Measurements from ENCODE around the gene UBA52. TPM values are rescaled to one million over a fixed set of nuclear protein-coding genes. Genes with fewer than 3 reads are reported as not detected.

Gene UBA52
- total RNA-seq, 4 donors from 2014 or later: 600 to 891 (median 689) TPM

DNA sequence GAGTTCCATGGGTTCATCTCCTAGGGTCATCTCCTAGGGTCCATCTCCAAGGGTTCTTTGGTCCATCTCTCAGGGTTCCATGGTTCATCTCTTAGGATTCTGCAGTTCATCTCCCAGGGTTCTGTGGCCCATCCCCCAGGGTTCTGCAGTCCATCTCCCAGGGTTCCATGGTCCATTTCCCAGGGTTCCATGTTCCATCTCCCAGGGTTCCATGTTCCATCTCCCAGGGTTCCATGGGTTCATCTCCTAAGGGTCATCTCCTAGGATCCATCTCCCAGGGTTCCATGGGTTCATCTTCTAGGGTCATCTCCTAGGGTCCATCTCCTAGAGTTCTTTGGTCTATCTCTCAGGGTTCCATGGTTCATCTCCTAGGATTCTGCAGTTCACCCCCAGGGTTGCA is 45.9 kb downstream of the UBA52 start:
- ATAC-seq (ENCODE audit: low FRiP score) (no peak), DNase-seq (ENCODE audit: low spot score) (no peak)
- TF ChIP-seq, protein P1, sequence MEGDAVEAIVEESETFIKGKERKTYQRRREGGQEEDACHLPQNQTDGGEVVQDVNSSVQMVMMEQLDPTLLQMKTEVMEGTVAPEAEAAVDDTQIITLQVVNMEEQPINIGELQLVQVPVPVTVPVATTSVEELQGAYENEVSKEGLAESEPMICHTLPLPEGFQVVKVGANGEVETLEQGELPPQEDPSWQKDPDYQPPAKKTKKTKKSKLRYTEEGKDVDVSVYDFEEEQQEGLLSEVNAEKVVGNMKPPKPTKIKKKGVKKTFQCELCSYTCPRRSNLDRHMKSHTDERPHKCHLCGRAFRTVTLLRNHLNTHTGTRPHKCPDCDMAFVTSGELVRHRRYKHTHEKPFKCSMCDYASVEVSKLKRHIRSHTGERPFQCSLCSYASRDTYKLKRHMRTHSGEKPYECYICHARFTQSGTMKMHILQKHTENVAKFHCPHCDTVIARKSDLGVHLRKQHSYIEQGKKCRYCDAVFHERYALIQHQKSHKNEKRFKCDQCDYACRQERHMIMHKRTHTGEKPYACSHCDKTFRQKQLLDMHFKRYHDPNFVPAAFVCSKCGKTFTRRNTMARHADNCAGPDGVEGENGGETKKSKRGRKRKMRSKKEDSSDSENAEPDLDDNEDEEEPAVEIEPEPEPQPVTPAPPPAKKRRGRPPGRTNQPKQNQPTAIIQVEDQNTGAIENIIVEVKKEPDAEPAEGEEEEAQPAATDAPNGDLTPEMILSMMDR (IDR thresholded peaks at IDR 0.05): no peak

DNA sequence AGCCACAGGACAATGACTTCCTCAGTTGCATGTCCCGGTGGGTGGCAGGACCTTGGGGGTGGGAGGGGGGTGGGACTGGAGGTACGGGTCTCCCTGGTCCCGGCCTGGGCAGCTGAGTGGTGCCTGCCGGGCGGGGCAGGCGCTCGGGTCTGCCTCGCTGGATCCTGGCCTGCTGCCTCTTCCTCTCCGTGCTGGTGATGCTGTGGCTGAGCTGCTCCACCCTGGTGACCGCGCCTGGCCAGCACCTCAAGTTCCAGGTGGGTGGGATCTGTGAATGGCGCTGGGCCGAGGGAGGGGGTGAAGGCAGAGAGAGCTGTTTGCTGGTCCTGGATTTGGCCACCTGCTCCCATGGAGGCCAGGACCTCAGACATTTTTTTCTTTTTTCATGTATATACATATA is 46.6 kb downstream of the UBA52 start:
- TF ChIP-seq, protein P1 (IDR thresholded peaks at IDR 0.05): no peak
- DNase-seq (ENCODE audit: low spot score) (no peak), ATAC-seq (ENCODE audit: low FRiP score) (no peak)

DNA sequence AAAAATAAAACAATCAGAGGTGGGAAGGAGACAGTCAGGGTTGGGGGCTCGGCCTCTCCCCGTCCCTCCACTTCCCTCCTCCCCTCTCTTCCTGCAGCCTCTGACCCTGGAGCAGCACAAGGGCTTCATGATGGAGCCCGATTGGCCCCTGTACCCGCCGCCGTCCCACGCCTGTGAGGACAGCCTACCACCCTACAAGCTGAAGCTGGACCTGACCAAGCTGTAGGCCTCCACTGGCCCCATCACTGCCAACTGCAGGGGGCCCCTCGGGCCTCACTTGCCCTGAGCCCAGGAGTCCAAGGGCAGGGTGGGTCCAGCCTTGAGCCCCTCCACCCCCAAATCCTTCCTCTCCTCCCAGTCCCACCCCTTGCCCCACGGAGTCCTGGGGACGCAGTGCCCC is 48.7 kb downstream of the UBA52 start:
- TF ChIP-seq, protein P1 (IDR thresholded peaks at IDR 0.05): no peak
- DNase-seq (ENCODE audit: low spot score) (no peak), ATAC-seq (ENCODE audit: low FRiP score) (no peak)

DNA sequence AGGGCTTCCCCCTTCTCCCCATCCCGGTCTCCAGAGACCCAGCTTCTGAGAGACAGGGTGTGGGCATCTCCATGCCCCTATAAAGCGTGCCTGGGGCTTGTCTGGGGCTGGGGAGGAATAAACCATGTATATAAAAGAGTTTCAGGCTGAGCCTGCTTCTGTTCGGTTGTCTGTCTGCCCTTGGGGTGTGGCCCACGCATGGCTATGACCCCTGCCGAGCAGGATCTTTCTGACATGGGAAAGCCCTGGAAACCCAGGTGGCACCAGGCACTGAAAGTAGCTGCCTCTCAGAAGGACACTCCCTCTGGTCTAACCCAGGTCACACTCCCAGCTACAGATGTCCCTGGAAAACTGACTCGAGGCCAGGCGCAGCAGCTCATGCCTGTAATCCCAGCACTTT is 49.2 kb downstream of the UBA52 start:
- ATAC-seq (ENCODE audit: low FRiP score) (no peak), DNase-seq (ENCODE audit: low spot score) (no peak)

DNA sequence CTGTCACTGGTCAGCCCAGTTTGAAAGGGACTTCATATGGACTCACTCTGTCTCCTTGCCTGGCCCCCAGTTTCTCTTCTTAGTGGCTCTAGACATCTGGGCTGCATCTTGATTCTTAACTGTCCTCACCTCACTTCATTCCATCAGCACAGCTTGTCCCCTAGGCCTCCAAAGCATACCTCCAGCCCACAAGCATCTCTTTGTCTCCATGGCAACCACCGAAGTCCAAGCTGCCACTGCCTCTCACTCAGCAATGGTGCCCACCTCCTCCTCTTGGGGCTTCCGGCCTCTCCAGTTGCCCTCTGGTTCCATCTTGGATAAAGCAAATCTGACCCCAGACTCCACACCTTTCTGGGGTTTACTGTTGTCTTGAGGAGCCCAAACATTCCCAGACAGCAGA is 55.2 kb downstream of the UBA52 start:
- no peak for ATAC-seq (ENCODE audit: low FRiP score)
- TF ChIP-seq, protein P1 (IDR thresholded peaks at IDR 0.05): no peak
- DNase-seq (ENCODE audit: low spot score): no peak

More for the DNA sequence above, 49.2 kb downstream of the UBA52 start:
- TF ChIP-seq, protein P1 (IDR thresholded peaks at IDR 0.05): no peak

Other genes with a start within 250 kb of the UBA52 start
- gene LSM4, start 248.8 kb upstream of the UBA52 start, total RNA-seq: 100 to 1,000 TPM in 1 of 4 donors, 10 to 100 TPM in 3; 58.6 to 140 (median 93.1) TPM
- gene PGPEP1, start 231.3 kb upstream of the UBA52 start, total RNA-seq: 10 to 100 TPM; 15.6 to 25.2 (median 18.0) TPM
- 1 to 10 TPM; 1.9 to 4.6 (median 3.0) TPM for gene GDF15, start 185.7 kb upstream of the UBA52 start, total RNA-seq
- gene LRRC25, start 174.2 kb upstream of the UBA52 start, total RNA-seq: 10 to 100 TPM; 11.8 to 37.2 (median 28.8) TPM
- gene SSBP4, start 152.5 kb upstream of the UBA52 start, total RNA-seq: 10 to 100 TPM; 29.9 to 62.9 (median 43.7) TPM
- gene ISYNA1, start 133.7 kb upstream of the UBA52 start, total RNA-seq: 10 to 100 TPM; 20.0 to 36.7 (median 29.8) TPM
- 10 to 100 TPM; 18.1 to 43.1 (median 24.8) TPM for gene ELL, start 49.8 kb upstream of the UBA52 start, total RNA-seq
- gene FKBP8, start 28.3 kb upstream of the UBA52 start, total RNA-seq: 100 to 1,000 TPM; 193 to 275 (median 236) TPM
- gene KXD1, start 14.0 kb upstream of the UBA52 start, total RNA-seq: 100 to 1,000 TPM in 3 of 4 donors, 10 to 100 TPM in 1; 96.9 to 140 (median 102) TPM
- gene REX1BD, start 16.9 kb downstream of the UBA52 start, total RNA-seq: 100 to 1,000 TPM in 2 of 4 donors, 10 to 100 TPM in 2; 79.5 to 127 (median 101) TPM
- 100 to 1,000 TPM in 1 of 4 donors, 10 to 100 TPM in 1, 1 to 10 TPM in 2; 6.3 to 115 (median 10.9) TPM for gene CRLF1, start 34.9 kb downstream of the UBA52 start, total RNA-seq
- gene TMEM59L, start 41.0 kb downstream of the UBA52 start, total RNA-seq: under 1 TPM in 2 of 4 donors, not detected in 2; 0.28 to 0.79 TPM
- gene KLHL26, start 65.2 kb downstream of the UBA52 start, total RNA-seq: 10 to 100 TPM in 3 of 4 donors, 1 to 10 TPM in 1; 6.3 to 17.8 (median 11.6) TPM
- gene CRTC1, start 111.8 kb downstream of the UBA52 start, total RNA-seq: 1 to 10 TPM; 2.8 to 6.5 (median 5.6) TPM
- gene COMP, start 219.4 kb downstream of the UBA52 start, total RNA-seq: 1 to 10 TPM; 1.1 to 1.9 (median 1.3) TPM